Neural cell (in vitro differentiated cells): ENCODE data around the gene BIRC5. TPM values are rescaled to one million over a fixed set of nuclear protein-coding genes. Genes with fewer than 3 reads are reported as not detected.
A peak's percentile ranks its signal among the peaks of the same experiment; 100 is the strongest.

Experiments
- H2AFZ ChIP-seq: fragments of 200-600, 300-800 bp; sonication (generic), shearing (Covaris generic); 2 replicates; pipeline ENCODE4 v1.6.0; 2014; ENCODE audit warnings: low read depth, mild to moderate bottlenecking, antibody characterized with exemption, low read length, moderate library complexity
- H3F3A ChIP-seq: fragments of 200-600 bp; shearing (Covaris generic); 2 replicates; pipeline ENCODE4 v1.6.1; 2016; ENCODE audit warnings: mild to moderate bottlenecking, moderate library complexity, mixed read lengths, antibody characterized with exemption, low read length; ENCODE audit not compliant: insufficient read depth, poor library complexity, severe bottlenecking
- H3K27ac ChIP-seq: fragments of 200-600, 300-800 bp; sonication (generic), shearing (Covaris generic); 2 replicates; pipeline ENCODE4 v1.5.1; 2014; ENCODE audit warnings: mild to moderate bottlenecking, low read length, moderate library complexity
- H3K27me3 ChIP-seq: fragments of 300-800, 200-600 bp; sonication (generic), shearing (Covaris generic); 2 replicates; pipeline ENCODE4 v1.6.0; 2014; ENCODE audit warnings: mild to moderate bottlenecking, low read depth, low read length, moderate library complexity; ENCODE audit not compliant: insufficient read depth
- H3K36me3 ChIP-seq: fragments of 300-800, 200-600 bp; sonication (generic), shearing (Covaris generic); 2 replicates; pipeline ENCODE4 v1.5.1; 2014; ENCODE audit warnings: mild to moderate bottlenecking, antibody characterized with exemption, low read length, moderate library complexity; ENCODE audit not compliant: insufficient read depth
- H3K4me2 ChIP-seq: fragments of 300-800, 200-600 bp; sonication (generic), shearing (Covaris generic); 2 replicates; pipeline ENCODE4 v1.6.0; 2014; ENCODE audit warnings: mild to moderate bottlenecking, low read length
- H3K4me3 ChIP-seq: fragments of 300-800, 200-600 bp; sonication (generic), shearing (Covaris generic); 2 replicates; pipeline ENCODE4 v1.5.1; 2014; ENCODE audit warnings: mild to moderate bottlenecking, low read length, moderate library complexity
- H3K79me2 ChIP-seq: fragments of 200-600 bp; shearing (Covaris generic); replicated peaks from 2 replicates; pipeline ENCODE4 v1.6.0; 2014; ENCODE audit warnings: mild to moderate bottlenecking, low read length, moderate library complexity; ENCODE audit not compliant: insufficient read depth
- H3K9ac ChIP-seq: fragments of 300-800, 200-600 bp; sonication (generic), shearing (Covaris generic); 2 replicates; pipeline ENCODE4 v1.6.1; 2016; ENCODE audit warnings: mild to moderate bottlenecking, low read length, mixed read lengths
- H3K9me2 ChIP-seq: fragments of 200-600 bp; shearing (Covaris generic); 2 replicates; pipeline ENCODE4 v1.6.1; 2016; ENCODE audit warnings: mild to moderate bottlenecking, low read length, mixed read lengths; ENCODE audit not compliant: insufficient read depth
- H3K9me3 ChIP-seq: fragments of 200-600, 300-800 bp; sonication (generic), shearing (Covaris generic); 2 replicates; pipeline ENCODE4 v1.6.1; 2016; ENCODE audit warnings: mild to moderate bottlenecking, mixed run types, low read length, moderate library complexity, mixed read lengths
- H4K20me1 ChIP-seq: fragments of 200-600 bp; shearing (Covaris generic); 2 replicates; pipeline ENCODE4 v1.6.1; 2016; ENCODE audit warnings: mild to moderate bottlenecking, mixed run types; ENCODE audit not compliant: insufficient read depth
- CTCF ChIP-seq: fragments of 450-650 bp; IDR thresholded peaks from 2 replicates; pipeline ENCODE4 v1.5.1; 2014; ENCODE audit warnings: antibody characterized with exemption, mild to moderate bottlenecking, moderate library complexity; ENCODE audit not compliant: poor library complexity, severe bottlenecking
- EP300 ChIP-seq: fragments of 450-650 bp; conservative IDR thresholded peaks from 2 replicates; pipeline ENCODE4 v1.6.1; 2014; ENCODE audit warnings: antibody characterized with exemption, mild to moderate bottlenecking, moderate library complexity; ENCODE audit not compliant: poor library complexity, severe bottlenecking
- EZH2 ChIP-seq: fragments of 200-600, 300-800 bp; shearing (Covaris generic), sonication (generic); IDR thresholded peaks from 2 replicates; pipeline ENCODE4 v1.6.1; 2014; ENCODE audit warnings: antibody characterized with exemption, low read length, borderline replicate concordance, mild to moderate bottlenecking; ENCODE audit not compliant: insufficient read depth, poor library complexity, severe bottlenecking
- MXI1 ChIP-seq: fragments of 450-650 bp; conservative IDR thresholded peaks from 2 replicates; pipeline ENCODE4 v1.6.1; 2014; ENCODE audit warnings: antibody characterized with exemption, mild to moderate bottlenecking; ENCODE audit not compliant: poor library complexity, severe bottlenecking
- POLR2AphosphoS5 ChIP-seq: IDR thresholded peaks from 2 replicates; pipeline ENCODE4 v1.6.1; 2012
- RAD21 ChIP-seq: fragments of 450-650 bp; conservative IDR thresholded peaks from 2 replicates; pipeline ENCODE4 v1.6.1; 2014; ENCODE audit warnings: antibody characterized with exemption, mild to moderate bottlenecking, moderate library complexity
- SMC3 ChIP-seq: fragments of 450-650 bp; conservative IDR thresholded peaks from 2 replicates; pipeline ENCODE4 v1.6.1; 2014; ENCODE audit warnings: antibody characterized with exemption, mild to moderate bottlenecking, moderate library complexity; ENCODE audit not compliant: poor library complexity
- TAF1 ChIP-seq: IDR thresholded peaks from 2 replicates; pipeline ENCODE4 v1.6.1; 2012; ENCODE audit warnings: low read depth
- polyA plus RNA-seq: library from polyadenylated mRNA; depleted of rRNA; stranded (reverse); fragments of >200 nt; gene quantifications from 2 replicates; pipeline ENCODE4 v1.2.3, GENCODE V29; 2014
- TF ChIP-seq, protein P1 (sequence below): IDR thresholded peaks from 2 replicates; pipeline ENCODE4 v1.6.1; 2012; ENCODE audit warnings: borderline replicate concordance

Gene BIRC5
- polyA plus RNA-seq, 1 donor from 2014 or later, result 1.4 TPM

DNA sequence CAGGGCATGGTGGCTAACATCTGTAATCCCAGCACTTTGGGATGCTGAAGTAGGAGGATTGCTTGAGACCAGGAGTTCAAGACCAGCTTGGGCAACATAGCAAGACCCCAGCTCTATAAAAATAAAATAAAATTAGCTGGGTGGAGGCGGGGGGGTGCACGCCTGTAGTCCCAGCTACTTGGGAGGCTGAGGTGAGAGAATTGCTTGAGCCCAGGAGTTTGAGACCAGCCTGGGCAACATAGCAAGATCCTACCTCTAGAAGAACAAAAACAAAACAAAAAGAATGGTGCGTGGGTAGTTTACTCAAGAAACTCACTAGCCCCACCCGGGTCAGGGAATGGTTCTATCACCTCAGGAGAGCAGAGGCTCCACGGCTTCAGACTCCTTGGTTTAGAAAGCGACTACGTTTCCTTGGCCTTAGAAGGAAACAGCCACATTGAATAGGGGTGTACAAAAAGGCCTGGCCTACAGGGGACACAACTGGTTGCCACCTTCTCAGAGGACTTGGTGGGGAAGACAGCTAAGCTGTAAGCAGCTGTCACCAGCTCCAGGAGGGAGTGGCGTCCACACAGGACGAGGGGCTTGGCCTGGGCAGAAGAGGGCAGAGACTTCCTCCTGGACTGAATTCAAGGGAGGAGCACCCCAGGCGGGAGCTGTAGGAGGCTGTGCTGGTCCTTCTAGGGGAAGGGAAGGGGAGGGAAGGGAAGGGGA is 27.9 kb upstream of the BIRC5 start:
- Histone ChIP-seq H3K79me2 (peaks cover 4% of the 10 kb centered on the region), H3K27ac (no peak overlapping the region), H3K4me3 (no peak overlapping the region), H3K4me2 (no peak overlapping the region), H3K9me3 (no peaks in the 10 kb centered on the region), H3K9ac (no peak overlapping the region), H4K20me1 (no peaks in the 10 kb centered on the region), H3F3A (no peaks in the 10 kb centered on the region), H3K27me3 (no peaks in the 10 kb centered on the region), H3K9me2 (no peaks in the 10 kb centered on the region), H2AFZ (no peak overlapping the region), H3K36me3 (no peaks in the 10 kb centered on the region)
- TF ChIP-seq SMC3 (no peak), TAF1 (no peak), MXI1 (no peak), EZH2 (no peak), RAD21 (no peak), CTCF (no peak), EP300 (no peak), POLR2AphosphoS5 (no peak)
- TF ChIP-seq, protein P1, sequence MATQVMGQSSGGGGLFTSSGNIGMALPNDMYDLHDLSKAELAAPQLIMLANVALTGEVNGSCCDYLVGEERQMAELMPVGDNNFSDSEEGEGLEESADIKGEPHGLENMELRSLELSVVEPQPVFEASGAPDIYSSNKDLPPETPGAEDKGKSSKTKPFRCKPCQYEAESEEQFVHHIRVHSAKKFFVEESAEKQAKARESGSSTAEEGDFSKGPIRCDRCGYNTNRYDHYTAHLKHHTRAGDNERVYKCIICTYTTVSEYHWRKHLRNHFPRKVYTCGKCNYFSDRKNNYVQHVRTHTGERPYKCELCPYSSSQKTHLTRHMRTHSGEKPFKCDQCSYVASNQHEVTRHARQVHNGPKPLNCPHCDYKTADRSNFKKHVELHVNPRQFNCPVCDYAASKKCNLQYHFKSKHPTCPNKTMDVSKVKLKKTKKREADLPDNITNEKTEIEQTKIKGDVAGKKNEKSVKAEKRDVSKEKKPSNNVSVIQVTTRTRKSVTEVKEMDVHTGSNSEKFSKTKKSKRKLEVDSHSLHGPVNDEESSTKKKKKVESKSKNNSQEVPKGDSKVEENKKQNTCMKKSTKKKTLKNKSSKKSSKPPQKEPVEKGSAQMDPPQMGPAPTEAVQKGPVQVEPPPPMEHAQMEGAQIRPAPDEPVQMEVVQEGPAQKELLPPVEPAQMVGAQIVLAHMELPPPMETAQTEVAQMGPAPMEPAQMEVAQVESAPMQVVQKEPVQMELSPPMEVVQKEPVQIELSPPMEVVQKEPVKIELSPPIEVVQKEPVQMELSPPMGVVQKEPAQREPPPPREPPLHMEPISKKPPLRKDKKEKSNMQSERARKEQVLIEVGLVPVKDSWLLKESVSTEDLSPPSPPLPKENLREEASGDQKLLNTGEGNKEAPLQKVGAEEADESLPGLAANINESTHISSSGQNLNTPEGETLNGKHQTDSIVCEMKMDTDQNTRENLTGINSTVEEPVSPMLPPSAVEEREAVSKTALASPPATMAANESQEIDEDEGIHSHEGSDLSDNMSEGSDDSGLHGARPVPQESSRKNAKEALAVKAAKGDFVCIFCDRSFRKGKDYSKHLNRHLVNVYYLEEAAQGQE, result no peak

- Histone ChIP-seq H2AFZ (peak within 1 kb of the TSS; percentile 21), H3K79me2 (peaks cover 4% of the 10 kb centered on the region), H3K9me3 (no peaks in the 10 kb centered on the region), H3K36me3 (no peaks in the 10 kb centered on the region), H4K20me1 (no peaks in the 10 kb centered on the region), H3F3A (no peaks in the 10 kb centered on the region), H3K4me3 (peak within 1 kb of the TSS; percentile 69), H3K4me2 (peak within 1 kb of the TSS; percentile 63), H3K27me3 (no peaks in the 10 kb centered on the region), H3K9me2 (no peaks in the 10 kb centered on the region), H3K9ac (no peak within 1 kb of the TSS), H3K27ac (no peak within 1 kb of the TSS)
- TF ChIP-seq RAD21, result peak; percentile 35
- no peak for TF ChIP-seq EP300
- no peak for TF ChIP-seq EZH2
- TF ChIP-seq CTCF, result peak; percentile 69
- peak; percentile 99 for TF ChIP-seq MXI1
- TF ChIP-seq, protein P1, result no peak
- peak; percentile 29 for TF ChIP-seq POLR2AphosphoS5
- no peak for TF ChIP-seq TAF1
- TF ChIP-seq SMC3, result peak; percentile 53
These were observed 27.1 kb upstream of the BIRC5 start, which contains the start of the genes AFMID and TK1 for GRCh38 chr17:78186692-78187595. Gene AFMID (plus strand): TSS chr17:78187362. CDS start chr17:78187371, 9 bp downstream. Gene TK1 (minus strand): TSS chr17:78187052. CDS start chr17:78186994, 58 bp downstream.
